Medulla oblongata (tissue), 1 donor: ENCODE measurements around the gene MS4A13.
"Not testable (repeated sequence)": the region's sequence is repeated elsewhere in the genome, so short reads cannot be mapped to it uniquely, and the experiment has no call there.

Experiments
- DNase-seq: peaks from one replicate; pipeline ENCODE4 v3.0.0-alpha.2; 2015; ENCODE audit errors: extremely low spot score

Gene MS4A13, protein sequence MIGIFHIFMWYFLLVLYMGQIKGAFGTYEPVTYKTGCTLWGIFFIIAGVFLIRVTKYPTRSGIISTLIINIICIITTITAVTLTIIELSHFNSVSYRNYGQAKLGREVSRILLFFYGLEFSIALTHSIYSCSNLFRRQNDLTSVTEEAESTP

GRCh38 chr11:60515144-60515855, at the start of gene MS4A13:
Gene MS4A13 (plus strand): TSS chr11:60515392. CDS start chr11:60518084, 2,692 bp downstream.
- no peak for DNase-seq

GRCh38 chr11:60468829-60469228, 46.4 kb upstream of the MS4A13 start:
- DNase-seq = no peak

DNA sequence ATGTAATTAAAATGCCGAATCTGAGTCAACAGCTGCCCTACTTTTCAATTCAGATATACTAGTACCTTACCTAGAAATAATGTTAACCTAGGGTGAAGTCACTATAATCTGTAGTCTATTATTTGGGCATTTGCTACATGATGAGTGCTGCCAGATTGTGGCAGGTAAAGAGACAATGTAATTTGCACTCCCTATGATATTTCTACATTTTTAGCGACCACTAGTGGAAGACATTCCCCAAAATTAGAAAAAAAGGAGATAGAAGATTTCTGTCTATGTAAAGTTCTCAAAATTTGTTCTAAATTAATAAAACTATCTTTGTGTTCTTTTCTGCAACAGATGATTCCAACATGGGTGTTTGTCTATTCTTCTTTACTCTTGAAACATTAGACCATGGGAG, 45.5 kb upstream of the MS4A13 start:
- DNase-seq = no peak

- DNase-seq = peak; percentile 23
These were observed 38.2 kb upstream of the MS4A13 start for GRCh38 chr11:60477035-60477445.

DNA sequence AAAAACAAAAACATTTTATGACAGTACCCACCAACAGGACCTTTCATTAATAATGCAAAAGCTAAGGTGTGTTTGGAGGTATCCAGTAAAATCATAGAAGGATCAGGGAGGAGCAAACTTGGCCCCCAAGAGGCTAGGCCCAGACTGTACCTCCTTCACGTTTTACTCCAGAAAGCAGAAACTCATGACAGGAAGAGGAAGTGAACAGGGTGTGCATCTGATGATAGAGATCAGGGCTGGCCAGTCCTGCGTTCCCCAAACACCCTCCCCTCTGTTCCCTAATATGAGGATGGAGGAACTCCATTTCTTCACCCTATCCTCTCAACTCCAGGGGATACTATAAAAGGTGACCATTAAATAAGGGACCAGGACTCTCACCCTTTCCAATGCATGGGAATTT, 32.8 kb upstream of the MS4A13 start:
- peak; percentile 25 for DNase-seq

GRCh38 chr11:60485987-60486386, 29.2 kb upstream of the MS4A13 start:
- no peak for DNase-seq

DNA sequence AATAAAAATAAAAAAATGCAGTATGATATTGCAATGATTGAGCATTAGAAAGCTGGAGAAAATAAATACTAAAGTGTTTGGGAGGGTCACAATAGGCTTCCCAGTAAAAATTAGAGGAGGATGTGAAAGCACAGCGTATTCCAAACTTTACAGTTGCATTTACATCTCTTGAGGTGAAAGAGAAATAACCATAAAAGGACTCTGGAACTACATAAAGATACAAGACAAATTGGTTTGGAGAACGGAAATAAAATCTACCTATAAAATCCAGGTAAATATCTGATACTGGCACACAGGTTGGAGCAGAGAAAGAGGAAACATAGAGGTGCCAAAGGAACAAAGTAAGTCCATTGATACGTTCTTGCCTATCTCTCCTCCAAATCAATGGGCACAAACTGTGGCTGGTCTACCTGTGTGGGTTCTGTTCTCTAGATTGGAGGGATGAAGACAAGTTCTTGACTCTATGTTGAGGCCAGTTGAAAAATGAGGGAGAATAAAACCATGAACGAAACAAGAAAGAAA, 22.6 kb upstream of the MS4A13 start, which contains the start of gene MS4A12:
Gene MS4A12 (plus strand): TSS at position 291 of the 522 bp plus-strand sequence. CDS start 4,541 bp downstream, outside the sequence.
- no peak for DNase-seq

- DNase-seq = no peak
These were observed 21.7 kb upstream of the MS4A13 start for GRCh38 chr11:60493454-60493853.

- DNase-seq = no peak
These were observed 16.8 kb upstream of the MS4A13 start for GRCh38 chr11:60498399-60498798.

- DNase-seq = peak; percentile 38
These were observed 16.3 kb upstream of the MS4A13 start for GRCh38 chr11:60498853-60499252.

- DNase-seq = no peak
These were observed 14.8 kb upstream of the MS4A13 start for GRCh38 chr11:60500276-60500910.

DNA sequence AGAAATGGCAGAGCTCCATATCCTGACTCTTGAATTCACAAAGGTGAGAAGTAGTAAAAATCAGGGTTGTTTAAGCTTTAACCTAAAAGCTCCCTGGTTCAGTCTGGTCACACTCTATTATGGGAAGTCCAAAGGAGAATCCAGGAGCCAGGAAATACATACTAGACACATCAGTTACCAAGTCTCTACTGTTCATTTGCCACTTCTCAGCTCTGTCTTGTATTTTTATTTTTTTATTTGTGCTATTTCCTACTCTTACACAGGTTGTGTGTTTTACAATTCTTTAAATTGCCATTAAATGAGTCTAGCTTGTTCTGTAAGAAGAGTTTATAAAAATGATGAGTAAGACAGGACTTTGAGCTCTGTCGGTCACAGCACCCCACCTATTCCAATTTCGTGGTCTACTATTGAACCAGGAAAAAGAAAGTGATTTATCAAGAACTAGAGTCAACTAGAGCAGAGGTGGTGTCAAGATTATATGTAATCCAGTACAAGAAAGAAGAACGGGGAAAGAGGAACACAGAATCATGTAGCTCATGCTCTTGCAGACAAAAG, 12.9 kb upstream of the MS4A13 start:
- DNase-seq = no peak

- no peak for DNase-seq
These were observed 10.8 kb upstream of the MS4A13 start for GRCh38 chr11:60504219-60504905.

- DNase-seq = not testable (repeated sequence)
These were observed 5.6 kb upstream of the MS4A13 start for GRCh38 chr11:60509609-60510008.

DNA sequence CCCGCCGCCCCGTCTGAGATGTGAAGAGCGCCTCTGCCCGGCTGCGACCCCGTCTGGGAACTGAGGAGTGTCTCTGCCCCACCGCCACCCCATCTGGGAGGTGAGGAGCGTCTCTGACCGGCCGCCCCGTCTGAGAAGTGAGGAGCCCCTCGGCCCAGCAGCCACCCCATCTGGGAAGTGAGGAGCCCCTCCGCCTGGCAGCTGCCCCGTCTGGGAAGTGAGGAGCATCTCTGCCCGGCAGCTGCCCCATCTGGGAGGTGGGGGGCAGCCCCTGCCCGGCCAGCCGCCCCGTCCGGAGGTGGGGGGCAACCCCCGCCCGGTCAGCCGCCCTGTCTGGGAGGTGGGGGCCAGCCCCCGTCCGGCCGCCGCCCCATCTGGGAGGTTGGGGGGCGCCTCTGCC, 5.0 kb upstream of the MS4A13 start:
- not testable (repeated sequence) for DNase-seq

- DNase-seq = no peak
These were observed 3.8 kb upstream of the MS4A13 start for GRCh38 chr11:60511393-60511792.

DNA sequence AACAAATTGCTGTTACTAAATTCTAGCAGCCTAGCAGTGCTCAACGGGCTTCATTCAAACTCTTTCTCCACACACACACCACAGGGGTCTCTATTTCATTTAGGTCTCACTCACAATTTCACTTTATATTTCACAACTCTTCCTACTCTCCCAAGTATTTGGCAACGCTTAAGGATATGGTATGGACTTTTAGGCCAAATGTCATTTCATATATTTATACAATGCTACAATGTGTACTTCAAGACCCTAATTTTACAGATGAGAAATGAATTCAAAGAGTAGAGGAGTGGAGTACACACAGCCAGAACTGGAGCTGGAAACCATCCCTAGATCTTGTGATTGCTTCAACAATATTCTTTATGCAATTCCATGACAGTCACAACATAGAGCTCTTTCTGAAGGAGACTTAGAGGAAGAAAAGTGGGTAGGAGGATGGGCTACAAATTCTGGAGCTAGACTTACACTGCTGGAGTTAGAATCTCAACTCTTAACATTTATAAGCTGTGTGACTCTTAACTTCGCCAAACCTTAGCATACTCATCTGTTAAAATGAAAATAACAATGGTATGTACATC, 2.5 kb upstream of the MS4A13 start:
- DNase-seq = no peak

DNA sequence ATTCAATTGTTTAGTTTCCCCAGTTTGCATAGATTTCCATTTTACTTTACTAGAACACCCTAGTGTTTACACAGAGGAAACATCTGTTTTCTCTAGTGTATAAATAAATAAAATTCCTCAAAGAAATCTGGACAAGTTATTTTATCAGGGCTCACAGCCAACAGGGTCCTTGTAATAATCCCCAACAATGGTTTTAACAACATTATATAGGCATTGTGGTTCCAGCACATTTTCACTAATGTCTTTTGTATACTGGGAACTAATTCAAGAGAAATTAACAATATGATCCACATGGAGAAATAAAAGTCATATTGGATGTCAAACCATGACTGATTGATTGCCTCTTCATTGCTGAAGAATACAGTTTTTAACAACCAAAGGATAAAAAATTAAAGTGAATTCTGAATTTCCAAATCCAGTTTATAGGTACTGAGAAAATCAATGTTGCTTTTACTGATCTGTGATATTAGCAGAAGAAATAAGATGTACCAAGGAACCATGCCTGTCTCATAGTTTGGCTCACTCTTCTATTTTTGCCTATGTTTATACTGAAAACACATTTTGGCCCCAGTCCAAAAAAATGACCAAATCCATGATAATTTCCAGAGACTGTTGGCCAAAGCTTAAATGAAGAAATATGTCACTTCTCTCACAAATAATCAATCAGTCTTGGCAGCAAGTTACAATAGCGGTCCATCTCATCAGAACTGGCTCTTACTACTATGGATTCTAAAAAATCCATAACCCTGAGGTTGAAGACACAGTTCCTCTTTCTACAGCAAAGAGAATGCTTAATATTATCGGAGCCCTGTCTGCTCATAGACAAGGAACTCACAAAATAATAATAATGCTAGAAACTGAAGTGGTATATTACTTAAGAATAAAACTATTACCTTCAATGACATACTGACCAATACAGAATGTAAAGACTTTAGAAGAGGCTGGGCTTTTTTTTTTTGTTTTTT, 1.4 kb upstream of the MS4A13 start:
- DNase-seq = no peak

- no peak for DNase-seq
These were observed 13.3 kb downstream of the MS4A13 start for GRCh38 chr11:60528465-60528864.

DNA sequence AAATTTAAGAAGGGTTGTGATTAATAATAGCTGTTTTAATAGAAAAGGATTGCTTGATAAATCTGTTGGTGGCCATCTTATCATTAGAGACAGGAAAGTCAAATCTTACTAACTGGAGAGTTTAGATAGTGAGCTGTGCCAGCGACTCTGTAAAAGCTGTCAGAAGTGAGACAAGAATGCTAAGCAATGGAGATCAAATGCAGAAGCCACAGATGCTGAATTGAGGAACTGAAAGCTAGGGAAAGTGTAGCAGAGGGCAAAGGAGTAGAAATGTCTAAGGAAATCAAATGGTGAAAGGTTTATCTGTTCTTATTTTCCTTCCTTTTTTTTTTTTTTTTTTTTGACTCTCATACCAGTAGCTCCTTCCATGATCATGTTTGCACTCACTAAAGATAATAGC, 13.7 kb downstream of the MS4A13 start:
- DNase-seq = peak; percentile 77
